CD8-positive, alpha-beta memory T cell (primary cell): Measurements from ENCODE around the gene CHIA. TPM values are rescaled to one million over a fixed set of nuclear protein-coding genes. Genes with fewer than 3 reads are reported as not detected.

Experiments
- CTCF ChIA-PET: fragments of 350-600 bp; sonication (Branson Sonifier 250); formaldehyde crosslinking; loops from one replicate; lab custom pipeline; 2021; ENCODE audit warnings: antibody characterized with exemption; lab: Charles Lee
- POLR2A ChIA-PET: fragments of 350-600 bp; sonication (Branson Sonifier 250); formaldehyde crosslinking; loops from one replicate; lab custom pipeline; 2021; ENCODE audit warnings: antibody characterized with exemption; lab: Charles Lee
- DNase-seq, 5 donors: peaks; one replicate each; pipeline versions ENCODE4 v3.0.0 to v3.0.0-alpha.2; 2020 to 2022; ENCODE audit warnings: mixed read lengths in 1 of 5
- H3K27ac ChIP-seq: one replicate; pipeline ENCODE4 v1.7.0; 2013; ENCODE audit warnings: low read depth, mild to moderate bottlenecking, low read length, moderate library complexity
- H3K27me3 ChIP-seq: 2 replicates; pipeline ENCODE4 v1.7.0; 2013; ENCODE audit warnings: low read length, mild to moderate bottlenecking; ENCODE audit not compliant: insufficient read depth, poor library complexity, severe bottlenecking
- H3K36me3 ChIP-seq: 2 replicates; pipeline ENCODE4 v1.7.0; 2013; ENCODE audit warnings: mild to moderate bottlenecking, low read length, moderate library complexity; ENCODE audit not compliant: insufficient read depth
- H3K4me1 ChIP-seq: 2 replicates; pipeline ENCODE4 v1.7.0; 2013; ENCODE audit warnings: mild to moderate bottlenecking, low read length, moderate library complexity; ENCODE audit not compliant: insufficient read depth
- H3K4me3 ChIP-seq: 2 replicates; pipeline ENCODE4 v1.7.0; 2013; ENCODE audit warnings: mild to moderate bottlenecking, low read length
- H3K9me3 ChIP-seq: 2 replicates; pipeline ENCODE4 v1.7.0; 2013; ENCODE audit warnings: mild to moderate bottlenecking, low read length
- H3K27ac Mint-ChIP-seq, 8 donors: one replicate each; pipeline ENCODE4 v1.8.0; 2020 to 2021; ENCODE audit warnings: mixed read lengths in 8 of 8, mild to moderate bottlenecking in 6 of 8, inconsistent platforms in 3 of 8, moderate library complexity in 3 of 8
- H3K27me3 Mint-ChIP-seq, 2 donors: one replicate each; pipeline ENCODE4 v1.8.0; 2020 to 2021; ENCODE audit warnings: mixed read lengths in 2 of 2, mild to moderate bottlenecking in 1 of 2, moderate library complexity in 1 of 2
- H3K36me3 Mint-ChIP-seq, 3 donors: one replicate each; pipeline ENCODE4 v1.8.0; 2020 to 2021; ENCODE audit warnings: mixed read lengths in 3 of 3, inconsistent platforms in 1 of 3, mild to moderate bottlenecking in 1 of 3
- H3K4me1 Mint-ChIP-seq, 3 donors: one replicate each; pipeline ENCODE4 v1.8.0; 2020 to 2021; ENCODE audit warnings: mixed read lengths in 3 of 3, inconsistent platforms in 1 of 3, mild to moderate bottlenecking in 1 of 3
- H3K4me3 Mint-ChIP-seq, 7 donors: one replicate each; pipeline ENCODE4 v1.8.0; 2020 to 2021; ENCODE audit warnings: mixed read lengths in 7 of 7, mild to moderate bottlenecking in 6 of 7, moderate library complexity in 4 of 7, inconsistent platforms in 2 of 7
- H3K9me3 Mint-ChIP-seq, 5 donors: one replicate each; pipeline ENCODE4 v1.8.0; 2020 to 2022; ENCODE audit warnings: mixed read lengths in 5 of 5, mild to moderate bottlenecking in 3 of 5, moderate library complexity in 2 of 5, inconsistent platforms in 1 of 5
- polyA plus RNA-seq: library from polyadenylated mRNA; unstranded; fragments of 300-500 nt; fragmentation: Illumina TruSeq; gene quantifications from one replicate; pipeline ENCODE4 v1.2.3, GENCODE V29; 2021
- total RNA-seq, 2 experiments: library from RNA; stranded (reverse); gene quantifications; one replicate each; pipeline ENCODE4 v1.2.3, GENCODE V29; 2021

CHIA gene
- total RNA-seq, result not detected
- not detected for polyA plus RNA-seq

DNA sequence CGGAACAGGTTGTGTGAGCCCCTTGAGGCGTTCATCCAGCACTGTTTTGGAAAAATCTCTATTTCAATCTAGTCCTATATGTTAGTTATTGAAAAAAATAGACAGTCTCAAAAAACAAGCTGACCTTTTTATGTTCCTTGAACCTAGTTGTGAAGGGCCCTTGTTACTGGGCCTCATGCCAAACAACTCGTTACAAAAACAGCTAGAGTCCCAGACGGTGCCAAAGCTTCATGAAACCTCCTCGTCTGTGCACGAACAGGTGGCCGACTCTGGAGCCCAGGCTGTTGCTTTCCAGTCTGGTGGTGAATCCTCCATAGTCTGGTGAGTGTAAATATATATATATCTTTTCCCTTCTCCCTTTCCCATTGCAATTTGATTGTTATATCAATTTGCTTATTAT lies at the start of gene CHIA:
TSS of gene CHIA (plus strand) at position 222 of the 400 bp plus-strand sequence. CDS start 19,617 bp downstream, outside the sequence.
- no peak within 1 kb of the TSS for H3K4me3 Mint-ChIP-seq
- ChIA-PET POLR2A (no interaction called here), CTCF (no interaction called here)
- Histone ChIP-seq H3K9me3 (no peaks in the 10 kb centered on the region), H3K27me3 (no peaks in the 10 kb centered on the region), H3K4me1 (peaks cover 5% of the 10 kb centered on the region), H3K36me3 (no peaks in the 10 kb centered on the region), H3K4me3 (no peak within 1 kb of the TSS), H3K27ac (no peak within 1 kb of the TSS)
- peaks cover 0 to 2% of the 10 kb centered on the region in 2 donors for H3K27me3 Mint-ChIP-seq
- DNase-seq, result no peak
- H3K4me1 Mint-ChIP-seq, result peaks cover 0 to 7% (median 5%) of the 10 kb centered on the region in 3 donors
- no peaks in the 10 kb centered on the region for H3K9me3 Mint-ChIP-seq
- H3K36me3 Mint-ChIP-seq, result no peaks in the 10 kb centered on the region
- H3K27ac Mint-ChIP-seq, result no peak within 1 kb of the TSS

DNA sequence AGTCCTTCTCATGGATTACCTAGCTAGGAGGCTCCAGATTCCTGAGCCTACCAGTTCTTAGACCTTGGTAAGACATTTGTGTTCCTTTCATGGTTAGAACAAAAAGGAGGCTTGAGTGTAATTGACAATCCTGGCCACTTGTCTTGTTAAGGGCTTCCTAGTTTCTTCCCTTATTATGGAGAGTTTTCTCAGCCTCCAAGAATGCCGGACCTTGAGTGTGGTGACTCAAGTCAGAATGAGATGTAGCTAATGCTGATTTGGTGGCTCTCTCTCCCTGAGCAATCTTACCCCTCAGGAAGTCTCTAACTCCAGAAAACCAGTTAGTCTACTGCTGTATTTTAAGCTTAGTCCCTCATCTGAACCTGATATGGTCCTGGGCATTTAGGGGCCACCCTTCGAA lies 48.9 kb upstream of the CHIA start:
- Mint-ChIP-seq H3K9me3 (no peaks in the 10 kb centered on the region), H3K27me3 (no peaks in the 10 kb centered on the region), H3K27ac (no peak overlapping the region), H3K4me1 (peaks cover 0 to 5% (median 2%) of the 10 kb centered on the region in 3 donors), H3K4me3 (no peak overlapping the region), H3K36me3 (peaks cover 16 to 46% (median 23%) of the 10 kb centered on the region in 3 donors)
- Histone ChIP-seq H3K27me3 (no peaks in the 10 kb centered on the region), H3K36me3 (no peaks in the 10 kb centered on the region), H3K27ac (no peak overlapping the region), H3K4me3 (no peak overlapping the region), H3K4me1 (no peaks in the 10 kb centered on the region), H3K9me3 (no peaks in the 10 kb centered on the region)
- ChIA-PET POLR2A (no interaction called here), CTCF (no interaction called here)
- DNase-seq, result no peak

- Mint-ChIP-seq H3K36me3 (peaks cover 7 to 34% (median 23%) of the 10 kb centered on the region in 3 donors), H3K4me1 (peaks cover 0 to 5% (median 2%) of the 10 kb centered on the region in 3 donors), H3K27ac (no peak overlapping the region), H3K4me3 (no peak overlapping the region), H3K27me3 (no peaks in the 10 kb centered on the region), H3K9me3 (no peaks in the 10 kb centered on the region)
- no peaks in the 10 kb centered on the region for H3K36me3 ChIP-seq
- H3K4me1 ChIP-seq, result no peaks in the 10 kb centered on the region
- no peak overlapping the region for H3K4me3 ChIP-seq
- H3K27me3 ChIP-seq, result no peaks in the 10 kb centered on the region
- no peak overlapping the region for H3K27ac ChIP-seq
- CTCF ChIA-PET, result interaction anchor here (1.1 kb wide), 1 partner anchor 157 kb away, joined by 3 read pairs; no protein-coding TSS in a partner anchor
- no peaks in the 10 kb centered on the region for H3K9me3 ChIP-seq
- POLR2A ChIA-PET, result no interaction called here
- no peak for DNase-seq
Measured at GRCh38 chr1:111242805-111243523, 47.7 kb upstream of the CHIA start.

DNA sequence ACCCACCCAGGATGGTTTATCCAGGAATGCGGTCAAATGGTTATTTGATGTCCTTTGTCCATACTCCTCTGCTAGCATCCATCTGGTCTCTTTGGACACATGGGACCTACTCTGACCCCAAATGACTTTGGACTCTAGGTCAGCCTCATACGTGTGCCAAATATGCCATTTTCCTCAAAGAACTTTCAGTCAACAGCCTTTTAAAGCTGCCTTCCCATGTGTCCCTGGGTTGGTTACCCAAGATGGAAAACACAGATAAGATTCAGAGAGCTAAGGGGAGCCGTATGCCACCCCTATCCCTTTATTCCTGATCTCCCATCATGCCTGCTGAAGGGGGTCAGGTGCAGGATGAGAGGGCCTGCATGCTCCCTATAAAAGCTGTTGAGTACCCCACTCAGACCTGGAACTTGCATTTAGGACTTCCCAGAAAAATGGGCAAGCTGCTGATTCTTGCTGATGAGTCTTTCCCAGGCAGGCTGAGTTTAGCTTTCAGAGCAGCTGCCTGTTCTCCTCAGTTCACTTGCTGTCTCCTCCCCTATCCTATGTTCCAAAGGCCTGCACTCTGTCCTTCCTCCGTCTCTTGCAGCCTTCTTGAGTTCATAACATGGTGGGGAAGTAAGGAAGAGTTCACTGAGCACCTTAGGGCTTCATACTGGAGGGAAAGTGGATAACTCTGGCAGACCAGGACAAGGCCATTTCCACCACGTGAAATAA lies 43.4 kb upstream of the CHIA start:
- Histone ChIP-seq H3K36me3 (no peaks in the 10 kb centered on the region), H3K9me3 (no peaks in the 10 kb centered on the region), H3K4me1 (peaks cover 12% of the 10 kb centered on the region), H3K27ac (no peak overlapping the region), H3K4me3 (no peak overlapping the region), H3K27me3 (no peaks in the 10 kb centered on the region)
- ChIA-PET CTCF (no interaction called here), POLR2A (no interaction called here)
- Mint-ChIP-seq H3K27me3 (no peaks in the 10 kb centered on the region), H3K36me3 (peaks cover 4 to 12% (median 6%) of the 10 kb centered on the region in 3 donors), H3K4me1 (peaks cover 10 to 16% (median 13%) of the 10 kb centered on the region in 3 donors), H3K4me3 (no peak overlapping the region), H3K27ac (no peak overlapping the region), H3K9me3 (no peaks in the 10 kb centered on the region)
- no peak for DNase-seq

- Mint-ChIP-seq H3K9me3 (no peaks in the 10 kb centered on the region), H3K4me1 (peaks cover 10 to 16% (median 13%) of the 10 kb centered on the region in 3 donors), H3K36me3 (no peaks in the 10 kb centered on the region), H3K27me3 (no peaks in the 10 kb centered on the region), H3K27ac (peak overlapping the region in 1 of 8 donors; percentile 40), H3K4me3 (no peak overlapping the region)
- Histone ChIP-seq H3K27me3 (no peaks in the 10 kb centered on the region), H3K9me3 (no peaks in the 10 kb centered on the region), H3K4me1 (peaks cover 13% of the 10 kb centered on the region), H3K27ac (no peak overlapping the region), H3K4me3 (no peak overlapping the region), H3K36me3 (no peaks in the 10 kb centered on the region)
- DNase-seq, result no peak
- CTCF ChIA-PET, result interaction anchor here (1.0 to 1.9 kb wide), 2 partner anchors 31 to 51 kb away, joined by 3 to 7 read pairs; no protein-coding TSS in a partner anchor
- POLR2A ChIA-PET, result no interaction called here
Measured at GRCh38 chr1:111249960-111250359, 40.7 kb upstream of the CHIA start.

- ChIA-PET CTCF (interaction anchor here (0.8 to 1.4 kb wide), 2 partner anchors 16 to 29 kb away, joined by 3 to 5 read pairs; no protein-coding TSS in a partner anchor), POLR2A (no interaction called here)
- DNase-seq, result peak in 1 of 5 donors; percentile 33
Measured at GRCh38 chr1:111251570-111251969, 39.1 kb upstream of the CHIA start.

GRCh38 chr1:111252786-111253185 lies 37.9 kb upstream of the CHIA start:
- H3K4me3 Mint-ChIP-seq, result no peak overlapping the region
- ChIA-PET CTCF (no interaction called here), POLR2A (no interaction called here)
- H3K4me1 Mint-ChIP-seq, result peaks cover 10 to 16% (median 13%) of the 10 kb centered on the region in 3 donors
- Histone ChIP-seq H3K9me3 (no peaks in the 10 kb centered on the region), H3K27ac (no peak overlapping the region), H3K27me3 (no peaks in the 10 kb centered on the region), H3K4me1 (peaks cover 13% of the 10 kb centered on the region), H3K4me3 (no peak overlapping the region), H3K36me3 (no peaks in the 10 kb centered on the region)
- H3K27me3 Mint-ChIP-seq, result peaks cover 0 to 3% of the 10 kb centered on the region in 2 donors
- DNase-seq, result no peak
- no peaks in the 10 kb centered on the region for H3K9me3 Mint-ChIP-seq
- no peak overlapping the region for H3K27ac Mint-ChIP-seq
- H3K36me3 Mint-ChIP-seq, result no peaks in the 10 kb centered on the region

More at GRCh38 chr1:111251570-111251969, 39.1 kb upstream of the CHIA start:
- Mint-ChIP-seq H3K27ac (peak overlapping the region; percentile 6 to 95 (median 60)), H3K27me3 (peaks cover 0 to 3% of the 10 kb centered on the region in 2 donors), H3K4me1 (peaks cover 10 to 16% (median 13%) of the 10 kb centered on the region in 3 donors), H3K36me3 (no peaks in the 10 kb centered on the region), H3K4me3 (no peak overlapping the region), H3K9me3 (no peaks in the 10 kb centered on the region)
- H3K9me3 ChIP-seq, result no peaks in the 10 kb centered on the region
- no peak overlapping the region for H3K4me3 ChIP-seq
- no peak overlapping the region for H3K27ac ChIP-seq
- no peaks in the 10 kb centered on the region for H3K27me3 ChIP-seq
- no peaks in the 10 kb centered on the region for H3K36me3 ChIP-seq
- H3K4me1 ChIP-seq, result peaks cover 13% of the 10 kb centered on the region

DNA sequence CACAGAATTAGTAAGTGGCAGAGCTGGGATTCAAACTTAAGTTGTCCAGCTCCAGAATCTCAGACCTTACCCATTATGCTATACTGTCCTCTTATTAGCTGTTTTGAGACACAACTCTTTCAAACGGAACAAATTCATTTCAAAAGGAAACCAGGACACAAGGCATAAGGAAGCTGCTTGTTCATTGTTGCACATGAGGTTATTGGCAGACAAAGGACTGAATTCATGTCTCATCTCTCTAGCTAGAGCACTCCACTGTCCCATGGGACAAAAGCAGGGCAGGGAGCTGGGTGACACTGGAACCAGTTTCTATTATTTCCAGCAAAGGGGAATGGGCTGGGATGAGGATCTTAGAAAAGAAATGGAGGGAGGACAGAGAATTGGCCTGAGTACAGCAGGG lies 36.8 kb upstream of the CHIA start:
- no peak overlapping the region for H3K27ac ChIP-seq
- H3K27me3 ChIP-seq, result no peaks in the 10 kb centered on the region
- peaks cover 0 to 3% of the 10 kb centered on the region in 2 donors for H3K27me3 Mint-ChIP-seq
- POLR2A ChIA-PET, result no interaction called here
- H3K36me3 ChIP-seq, result no peaks in the 10 kb centered on the region
- no peaks in the 10 kb centered on the region for H3K36me3 Mint-ChIP-seq
- H3K9me3 Mint-ChIP-seq, result no peaks in the 10 kb centered on the region
- DNase-seq, result no peak
- H3K4me1 ChIP-seq, result peaks cover 13% of the 10 kb centered on the region
- H3K9me3 ChIP-seq, result no peaks in the 10 kb centered on the region
- H3K4me1 Mint-ChIP-seq, result peaks cover 10 to 16% (median 13%) of the 10 kb centered on the region in 3 donors
- H3K4me3 ChIP-seq, result no peak overlapping the region
- CTCF ChIA-PET, result no interaction called here
- no peak overlapping the region for H3K4me3 Mint-ChIP-seq
- no peak overlapping the region for H3K27ac Mint-ChIP-seq
